ENCODE data around the gene ATP8B4.

ATP8B4 gene

DNA sequence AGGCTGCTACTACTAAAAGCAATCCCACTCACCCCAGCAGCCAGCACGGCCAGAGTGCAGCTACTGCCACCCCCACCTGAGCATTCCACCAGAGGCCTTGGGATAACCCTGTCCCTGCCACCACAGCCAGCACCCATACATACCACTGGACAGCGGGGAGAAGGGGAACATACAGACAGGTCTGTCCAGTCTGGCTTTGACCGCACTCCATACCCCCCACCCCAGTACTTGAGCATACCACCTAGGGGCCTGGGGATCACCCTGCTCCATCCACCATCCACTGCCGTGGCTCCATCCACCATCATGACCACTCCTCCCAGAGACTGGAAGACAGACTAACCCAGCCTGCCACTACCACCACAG is 210.1 kb downstream of the ATP8B4 start:
- DNase-seq (ENCODE audit: low spot score) = no peak
- H3K4me3 ChIP-seq = no peak overlapping the region
- H3K27ac ChIP-seq = no peak overlapping the region
- TF ChIP-seq, protein P1, sequence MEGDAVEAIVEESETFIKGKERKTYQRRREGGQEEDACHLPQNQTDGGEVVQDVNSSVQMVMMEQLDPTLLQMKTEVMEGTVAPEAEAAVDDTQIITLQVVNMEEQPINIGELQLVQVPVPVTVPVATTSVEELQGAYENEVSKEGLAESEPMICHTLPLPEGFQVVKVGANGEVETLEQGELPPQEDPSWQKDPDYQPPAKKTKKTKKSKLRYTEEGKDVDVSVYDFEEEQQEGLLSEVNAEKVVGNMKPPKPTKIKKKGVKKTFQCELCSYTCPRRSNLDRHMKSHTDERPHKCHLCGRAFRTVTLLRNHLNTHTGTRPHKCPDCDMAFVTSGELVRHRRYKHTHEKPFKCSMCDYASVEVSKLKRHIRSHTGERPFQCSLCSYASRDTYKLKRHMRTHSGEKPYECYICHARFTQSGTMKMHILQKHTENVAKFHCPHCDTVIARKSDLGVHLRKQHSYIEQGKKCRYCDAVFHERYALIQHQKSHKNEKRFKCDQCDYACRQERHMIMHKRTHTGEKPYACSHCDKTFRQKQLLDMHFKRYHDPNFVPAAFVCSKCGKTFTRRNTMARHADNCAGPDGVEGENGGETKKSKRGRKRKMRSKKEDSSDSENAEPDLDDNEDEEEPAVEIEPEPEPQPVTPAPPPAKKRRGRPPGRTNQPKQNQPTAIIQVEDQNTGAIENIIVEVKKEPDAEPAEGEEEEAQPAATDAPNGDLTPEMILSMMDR (IDR thresholded peaks at IDR 0.05) = no peak

DNA sequence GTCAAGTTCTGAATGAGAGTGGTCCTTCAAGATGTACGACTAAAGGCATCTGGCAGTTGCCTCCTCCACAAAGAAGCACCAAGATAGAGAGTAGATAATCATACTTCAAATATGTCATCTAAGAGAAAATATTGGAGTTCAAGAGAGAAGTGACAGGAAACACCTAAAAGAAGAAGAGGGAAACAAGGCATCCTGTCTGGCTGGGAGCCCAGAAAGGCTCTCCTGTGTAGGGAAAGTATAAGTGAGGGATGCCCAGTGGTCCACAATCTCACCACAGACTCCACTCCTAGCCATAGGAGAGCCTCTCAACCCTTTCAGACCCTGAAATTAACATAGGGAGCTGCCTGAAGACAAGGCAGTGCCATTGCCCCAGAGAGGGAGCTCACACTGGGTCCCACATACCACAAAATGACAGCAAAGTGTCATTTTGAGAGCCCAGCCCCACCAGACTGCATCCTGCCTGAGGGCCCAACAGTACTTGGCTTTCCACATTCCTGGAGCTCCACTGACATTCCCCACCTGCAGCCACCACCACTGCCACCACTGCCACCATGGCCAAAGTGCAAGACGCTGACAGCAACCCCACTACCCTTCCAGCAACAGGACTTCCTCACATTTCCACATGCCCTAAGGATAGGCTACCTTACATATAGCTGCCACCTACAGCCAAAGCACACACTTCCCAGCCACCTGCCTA is 210.6 kb downstream of the ATP8B4 start:
- Histone ChIP-seq H3K27ac (no peak overlapping the region), H3K4me3 (no peak overlapping the region)
- TF ChIP-seq, protein P1 (IDR thresholded peaks at IDR 0.05) = no peak
- no peak for DNase-seq (ENCODE audit: low spot score)

DNA sequence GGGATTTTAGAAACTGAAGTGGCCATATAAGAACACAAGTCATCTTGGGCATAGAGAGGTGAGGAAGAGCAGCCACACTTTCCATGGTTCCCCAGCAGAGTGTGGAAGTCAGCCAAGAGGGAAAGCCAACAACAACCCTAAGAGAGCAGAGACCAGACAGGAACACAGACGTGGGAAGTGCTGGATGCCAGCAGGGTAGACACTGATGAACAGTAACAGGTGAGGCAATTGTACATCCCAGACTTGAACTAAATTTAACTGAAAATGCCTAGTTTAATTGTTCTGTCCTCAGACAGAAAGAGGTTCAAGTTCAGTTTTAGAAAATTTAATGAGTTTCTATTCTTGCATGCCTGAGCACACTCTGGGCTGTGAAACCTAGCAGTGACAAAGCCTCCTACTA is 212.1 kb downstream of the ATP8B4 start:
- Histone ChIP-seq H3K27ac (no peak overlapping the region), H3K4me3 (no peak overlapping the region)
- DNase-seq (ENCODE audit: low spot score) = no peak
- TF ChIP-seq, protein P1 (IDR thresholded peaks at IDR 0.05) = no peak

DNA sequence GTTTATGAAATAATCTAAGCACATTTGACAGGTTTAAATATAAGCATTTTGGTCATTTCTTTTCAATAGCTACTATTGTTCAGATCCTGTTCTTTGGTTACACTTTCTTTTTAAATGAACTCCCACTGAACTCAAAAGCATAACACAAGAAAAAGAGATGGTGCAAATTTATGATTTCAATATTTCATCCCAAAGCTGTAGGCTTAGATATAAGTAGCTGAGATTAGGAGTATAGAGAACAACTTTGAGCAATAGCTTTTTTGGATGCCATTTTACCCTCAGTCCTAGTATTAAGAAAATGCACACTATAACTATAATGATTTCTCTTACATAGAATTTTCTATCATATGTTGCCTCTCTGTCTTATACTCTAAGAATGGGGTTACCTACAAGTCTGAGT is 213.8 kb downstream of the ATP8B4 start:
- Histone ChIP-seq H3K27ac (no peak overlapping the region), H3K4me3 (no peak overlapping the region)
- DNase-seq (ENCODE audit: low spot score) = no peak
- TF ChIP-seq, protein P1 (IDR thresholded peaks at IDR 0.05) = no peak

DNA sequence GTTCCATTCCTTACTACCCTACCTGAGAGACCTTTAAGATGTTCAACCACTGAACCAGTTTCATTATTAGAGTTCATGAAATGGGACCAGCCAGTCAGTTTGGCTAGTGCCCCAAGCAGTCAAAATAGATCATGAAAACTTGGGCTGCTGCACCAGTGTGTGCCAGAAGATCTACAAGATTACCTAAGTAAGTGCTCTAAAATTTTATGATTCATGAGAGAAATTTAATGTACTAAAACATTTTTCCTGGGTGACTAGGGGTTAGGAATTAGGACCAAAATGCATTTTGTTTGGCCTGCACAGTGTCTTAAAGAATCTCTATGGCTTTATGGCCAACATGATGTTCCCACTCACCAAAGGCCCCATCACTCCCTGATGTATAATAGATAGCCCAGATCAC is 214.7 kb downstream of the ATP8B4 start:
- Histone ChIP-seq H3K27ac (no peak overlapping the region), H3K4me3 (no peak overlapping the region)
- TF ChIP-seq, protein P1 (IDR thresholded peaks at IDR 0.05) = no peak
- DNase-seq (ENCODE audit: low spot score) = no peak

DNA sequence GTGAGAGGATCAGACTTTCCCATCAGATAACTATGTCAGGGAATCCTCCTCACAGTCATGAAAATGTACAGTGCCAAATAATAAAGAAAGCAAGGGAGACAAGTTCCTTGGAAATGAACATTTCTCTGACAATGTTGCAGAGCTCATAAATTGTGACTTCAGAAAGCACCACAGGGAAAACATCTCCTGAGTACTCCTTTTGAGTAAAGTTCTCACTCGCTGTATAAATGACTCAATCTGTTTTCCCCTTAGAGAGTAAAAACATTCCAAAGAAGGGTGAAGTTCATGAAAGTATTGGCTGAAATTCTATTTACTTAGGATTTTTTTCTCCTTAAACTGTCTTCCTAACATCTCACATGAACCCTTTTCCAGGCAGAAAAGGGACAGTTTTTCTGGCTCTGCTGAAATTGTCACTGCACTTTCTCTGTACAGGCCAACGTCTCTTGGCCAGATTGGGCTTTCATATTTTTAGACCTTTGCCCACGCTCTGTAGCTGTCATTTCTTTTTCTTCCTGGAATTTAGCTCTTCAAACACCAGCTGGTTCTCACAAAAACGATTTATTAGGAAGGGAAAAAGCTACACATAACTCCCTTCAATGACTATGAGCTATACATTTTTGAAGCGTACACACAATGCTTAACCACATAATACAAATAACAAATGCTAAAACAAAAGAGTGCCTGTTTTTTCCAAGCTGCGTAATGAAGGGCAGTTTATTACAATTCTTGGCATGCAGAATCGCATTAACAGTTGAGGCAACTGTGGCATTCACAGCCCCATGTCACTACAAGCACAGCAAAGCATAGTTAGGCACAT is 216.1 kb downstream of the ATP8B4 start:
- TF ChIP-seq, protein P1 (IDR thresholded peaks at IDR 0.05) = no peak
- peak overlapping the region; percentile 45 to 77 for H3K27ac ChIP-seq
- no peak for DNase-seq (ENCODE audit: low spot score)
- H3K4me3 ChIP-seq = peak overlapping the region; percentile 17

Measured in coronary artery (tissue), 2 donors.